ENCODE results near the gene MELTF.

MELTF gene

GRCh38 chr3:196996454-196997265 is 33.0 kb downstream of the MELTF start:
- peaks cover 4% of the 10 kb centered on the region for H3K27me3 ChIP-seq (ENCODE audit: control insufficient read depth, insufficient read depth, low read length)
- no peak overlapping the region for H3K4me2 ChIP-seq (ENCODE audit: low read length)
- H3K9ac ChIP-seq (ENCODE audit: low read depth, low read length): no peak overlapping the region
- no peak overlapping the region for H3K4me3 ChIP-seq (ENCODE audit: low read length)
- H3K4me1 ChIP-seq (ENCODE audit: control insufficient read depth, insufficient read depth, low read length): no peaks in the 10 kb centered on the region
- H3K36me3 ChIP-seq (ENCODE audit: insufficient read depth, low read length): no peaks in the 10 kb centered on the region
- H3K9me3 ChIP-seq (replicated peaks; ENCODE audit: low read length): no peaks in the 10 kb centered on the region

- Histone ChIP-seq H3K27me3 (ENCODE audit: control insufficient read depth, insufficient read depth, low read length) (peaks cover 4% of the 10 kb centered on the region), H3K4me2 (ENCODE audit: low read length) (no peak overlapping the region), H3K9ac (ENCODE audit: low read depth, low read length) (no peak overlapping the region), H3K36me3 (ENCODE audit: insufficient read depth, low read length) (no peaks in the 10 kb centered on the region), H3K9me3 (replicated peaks; ENCODE audit: low read length) (no peaks in the 10 kb centered on the region), H3K4me1 (ENCODE audit: control insufficient read depth, insufficient read depth, low read length) (no peaks in the 10 kb centered on the region), H3K4me3 (ENCODE audit: low read length) (no peak overlapping the region)
Measured at GRCh38 chr3:196995646-196996355, 33.8 kb downstream of the MELTF start.

DNA sequence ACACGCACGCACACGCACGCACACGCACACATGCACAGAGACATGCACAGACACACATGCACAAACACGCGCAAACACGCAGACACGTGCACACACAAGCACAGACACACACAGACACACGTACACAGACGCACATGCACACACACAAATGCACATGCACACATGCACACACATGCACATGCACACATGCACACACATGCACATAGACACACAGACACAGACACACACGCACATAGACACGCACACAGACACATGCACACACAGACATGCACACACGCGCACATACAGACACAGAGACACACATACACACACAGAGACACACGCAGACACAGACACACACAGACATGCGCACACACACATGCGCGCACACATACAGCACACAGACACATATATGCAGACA is 34.6 kb downstream of the MELTF start:
- no peaks in the 10 kb centered on the region for H3K4me1 ChIP-seq (ENCODE audit: control insufficient read depth, insufficient read depth, low read length)
- H3K36me3 ChIP-seq (ENCODE audit: insufficient read depth, low read length): no peaks in the 10 kb centered on the region
- no peak overlapping the region for H3K4me3 ChIP-seq (ENCODE audit: low read length)
- no peak overlapping the region for H3K4me2 ChIP-seq (ENCODE audit: low read length)
- no peak overlapping the region for H3K9ac ChIP-seq (ENCODE audit: low read depth, low read length)
- peaks cover 5% of the 10 kb centered on the region for H3K27me3 ChIP-seq (ENCODE audit: control insufficient read depth, insufficient read depth, low read length)
- H3K9me3 ChIP-seq (replicated peaks; ENCODE audit: low read length): no peaks in the 10 kb centered on the region

GRCh38 chr3:196994056-196994455 is 35.6 kb downstream of the MELTF start:
- H3K4me1 ChIP-seq (ENCODE audit: control insufficient read depth, insufficient read depth, low read length): no peaks in the 10 kb centered on the region
- peaks cover 14% of the 10 kb centered on the region for H3K27me3 ChIP-seq (ENCODE audit: control insufficient read depth, insufficient read depth, low read length)
- H3K9ac ChIP-seq (ENCODE audit: low read depth, low read length): no peak overlapping the region

DNA sequence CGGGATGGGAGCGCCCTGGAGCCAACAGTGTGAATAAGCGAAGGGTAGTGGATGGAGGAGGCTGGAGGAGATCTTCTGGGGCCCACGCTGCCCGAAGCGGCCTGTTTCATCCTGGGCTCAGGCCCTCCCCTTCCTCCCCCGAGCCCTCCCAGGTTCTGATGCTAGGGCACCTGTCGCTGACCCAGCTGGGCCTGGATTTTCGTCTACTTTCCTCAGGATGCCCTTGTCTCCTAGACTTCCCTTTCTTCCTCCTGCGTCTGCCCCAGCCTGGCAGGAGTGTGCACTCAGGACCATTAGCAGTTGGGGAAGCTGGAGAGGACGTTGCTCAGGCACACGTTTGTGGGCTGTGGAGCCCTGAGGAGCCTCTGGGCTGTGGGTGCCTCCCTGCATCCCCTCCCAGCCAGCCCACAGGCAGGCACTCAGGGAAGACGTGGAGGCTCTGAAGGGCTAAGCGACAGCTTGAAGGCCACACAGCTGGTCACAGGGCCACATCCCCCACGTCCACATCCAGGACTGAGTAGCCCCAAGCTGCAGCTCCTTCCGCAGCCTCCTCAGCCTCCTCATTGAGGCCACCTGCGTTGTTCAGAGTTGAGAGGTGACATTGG is 37.1 kb downstream of the MELTF start:
- Histone ChIP-seq H3K4me1 (ENCODE audit: control insufficient read depth, insufficient read depth, low read length) (no peaks in the 10 kb centered on the region), H3K4me3 (ENCODE audit: low read length) (no peak overlapping the region), H3K36me3 (ENCODE audit: insufficient read depth, low read length) (no peaks in the 10 kb centered on the region), H3K9me3 (replicated peaks; ENCODE audit: low read length) (no peaks in the 10 kb centered on the region), H3K27me3 (ENCODE audit: control insufficient read depth, insufficient read depth, low read length) (peaks cover 28% of the 10 kb centered on the region), H3K9ac (ENCODE audit: low read depth, low read length) (no peak overlapping the region), H3K4me2 (ENCODE audit: low read length) (no peak overlapping the region)

More at GRCh38 chr3:196994056-196994455, 35.6 kb downstream of the MELTF start:
- Histone ChIP-seq H3K36me3 (ENCODE audit: insufficient read depth, low read length) (no peaks in the 10 kb centered on the region), H3K9me3 (replicated peaks; ENCODE audit: low read length) (no peaks in the 10 kb centered on the region), H3K4me2 (ENCODE audit: low read length) (no peak overlapping the region), H3K4me3 (ENCODE audit: low read length) (no peak overlapping the region)

- Histone ChIP-seq H3K4me2 (ENCODE audit: low read length) (no peak overlapping the region), H3K27me3 (ENCODE audit: control insufficient read depth, insufficient read depth, low read length) (peaks cover 36% of the 10 kb centered on the region), H3K9ac (ENCODE audit: low read depth, low read length) (no peak overlapping the region), H3K4me1 (ENCODE audit: control insufficient read depth, insufficient read depth, low read length) (no peaks in the 10 kb centered on the region), H3K4me3 (ENCODE audit: low read length) (no peak overlapping the region), H3K9me3 (replicated peaks; ENCODE audit: low read length) (no peaks in the 10 kb centered on the region), H3K36me3 (ENCODE audit: insufficient read depth, low read length) (no peaks in the 10 kb centered on the region)
Measured at GRCh38 chr3:196991581-196992460, 37.8 kb downstream of the MELTF start.

DNA sequence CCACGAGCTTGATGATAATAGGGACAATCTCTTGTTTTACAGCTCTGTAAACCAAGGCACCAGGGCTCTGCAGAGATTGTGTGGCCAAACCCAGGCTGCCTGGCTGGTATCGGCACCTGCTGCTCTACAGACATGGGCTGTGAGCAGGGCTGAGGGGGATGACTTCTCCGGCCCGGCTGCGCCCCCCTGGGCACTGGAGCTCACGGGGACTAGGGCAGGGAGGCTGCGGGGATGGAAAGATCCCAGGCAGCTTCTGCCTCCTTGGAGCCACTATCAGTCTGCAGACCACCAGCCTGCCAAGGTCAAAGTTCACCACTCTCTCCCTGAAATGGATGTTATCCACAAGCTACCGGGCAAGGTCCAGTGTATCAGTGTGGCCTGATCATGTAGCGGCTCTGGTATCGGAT is 39.0 kb downstream of the MELTF start:
- H3K4me3 ChIP-seq (ENCODE audit: low read length): no peak overlapping the region
- no peaks in the 10 kb centered on the region for H3K9me3 ChIP-seq (replicated peaks; ENCODE audit: low read length)
- H3K4me2 ChIP-seq (ENCODE audit: low read length): no peak overlapping the region
- H3K9ac ChIP-seq (ENCODE audit: low read depth, low read length): no peak overlapping the region
- no peaks in the 10 kb centered on the region for H3K36me3 ChIP-seq (ENCODE audit: insufficient read depth, low read length)
- H3K27me3 ChIP-seq (ENCODE audit: control insufficient read depth, insufficient read depth, low read length): peaks cover 40% of the 10 kb centered on the region
- H3K4me1 ChIP-seq (ENCODE audit: control insufficient read depth, insufficient read depth, low read length): no peaks in the 10 kb centered on the region

GRCh38 chr3:196989721-196990262 is 39.8 kb downstream of the MELTF start:
- no peaks in the 10 kb centered on the region for H3K36me3 ChIP-seq (ENCODE audit: insufficient read depth, low read length)
- no peak overlapping the region for H3K4me3 ChIP-seq (ENCODE audit: low read length)
- no peaks in the 10 kb centered on the region for H3K9me3 ChIP-seq (replicated peaks; ENCODE audit: low read length)
- H3K4me2 ChIP-seq (ENCODE audit: low read length): no peak overlapping the region
- no peak overlapping the region for H3K9ac ChIP-seq (ENCODE audit: low read depth, low read length)
- H3K27me3 ChIP-seq (ENCODE audit: control insufficient read depth, insufficient read depth, low read length): peaks cover 44% of the 10 kb centered on the region
- H3K4me1 ChIP-seq (ENCODE audit: control insufficient read depth, insufficient read depth, low read length): no peaks in the 10 kb centered on the region

GRCh38 chr3:196988241-196989029 is 41.2 kb downstream of the MELTF start:
- Histone ChIP-seq H3K36me3 (ENCODE audit: insufficient read depth, low read length) (no peaks in the 10 kb centered on the region), H3K4me3 (ENCODE audit: low read length) (no peak overlapping the region), H3K9ac (ENCODE audit: low read depth, low read length) (no peak overlapping the region), H3K4me1 (ENCODE audit: control insufficient read depth, insufficient read depth, low read length) (no peaks in the 10 kb centered on the region), H3K9me3 (replicated peaks; ENCODE audit: low read length) (peaks cover 2% of the 10 kb centered on the region), H3K4me2 (ENCODE audit: low read length) (no peak overlapping the region), H3K27me3 (ENCODE audit: control insufficient read depth, insufficient read depth, low read length) (peaks cover 47% of the 10 kb centered on the region)

- Histone ChIP-seq H3K4me3 (ENCODE audit: low read length) (no peak overlapping the region), H3K27me3 (ENCODE audit: control insufficient read depth, insufficient read depth, low read length) (peaks cover 51% of the 10 kb centered on the region), H3K36me3 (ENCODE audit: insufficient read depth, low read length) (no peaks in the 10 kb centered on the region), H3K9me3 (replicated peaks; ENCODE audit: low read length) (peaks cover 6% of the 10 kb centered on the region), H3K9ac (ENCODE audit: low read depth, low read length) (no peak overlapping the region), H3K4me2 (ENCODE audit: low read length) (no peak overlapping the region), H3K4me1 (ENCODE audit: control insufficient read depth, insufficient read depth, low read length) (no peaks in the 10 kb centered on the region)
Measured at GRCh38 chr3:196987022-196987421, 42.6 kb downstream of the MELTF start.

Data from skeletal muscle satellite cell (primary cell).